ENCODE data around the gene GSTA4.

GRCh38 chr6:53020005-53020744 is 25.1 kb upstream of the GSTA4 start:
- TF ChIP-seq CTCF (IDR thresholded peaks at IDR 0.05; ENCODE audit: poor library complexity, severe bottlenecking) (no peak), EP300 (conservative IDR thresholded peaks at IDR 0.05; ENCODE audit: poor library complexity, severe bottlenecking) (no peak), EZH2 (IDR thresholded peaks at IDR 0.05; ENCODE audit: borderline replicate concordance, insufficient read depth, low read length, poor library complexity, severe bottlenecking) (no peak), POLR2AphosphoS5 (IDR thresholded peaks at IDR 0.05) (no peak), RAD21 (conservative IDR thresholded peaks at IDR 0.05) (no peak), TAF1 (IDR thresholded peaks at IDR 0.05; ENCODE audit: low read depth) (no peak), REST (IDR thresholded peaks at IDR 0.05; ENCODE audit: borderline replicate concordance) (no peak)

Data from neural cell (in vitro differentiated cells).